Stimulated activated CD8-positive, alpha-beta memory T cell treated with anti-CD3 and anti-CD28 coated beads, Interleukin-2, amount 100 ng/mL, for 48 hours (primary cell): ENCODE data around the gene EPHB3.
A peak's percentile ranks its signal among the peaks of the same experiment; 100 is the strongest.

Experiments used
- DNase-seq, 2 donors: peaks; one replicate each; pipeline ENCODE4 v3.0.0-alpha.2; 2020; ENCODE audit warnings: low read depth in 2 of 2

The EPHB3 gene

DNA sequence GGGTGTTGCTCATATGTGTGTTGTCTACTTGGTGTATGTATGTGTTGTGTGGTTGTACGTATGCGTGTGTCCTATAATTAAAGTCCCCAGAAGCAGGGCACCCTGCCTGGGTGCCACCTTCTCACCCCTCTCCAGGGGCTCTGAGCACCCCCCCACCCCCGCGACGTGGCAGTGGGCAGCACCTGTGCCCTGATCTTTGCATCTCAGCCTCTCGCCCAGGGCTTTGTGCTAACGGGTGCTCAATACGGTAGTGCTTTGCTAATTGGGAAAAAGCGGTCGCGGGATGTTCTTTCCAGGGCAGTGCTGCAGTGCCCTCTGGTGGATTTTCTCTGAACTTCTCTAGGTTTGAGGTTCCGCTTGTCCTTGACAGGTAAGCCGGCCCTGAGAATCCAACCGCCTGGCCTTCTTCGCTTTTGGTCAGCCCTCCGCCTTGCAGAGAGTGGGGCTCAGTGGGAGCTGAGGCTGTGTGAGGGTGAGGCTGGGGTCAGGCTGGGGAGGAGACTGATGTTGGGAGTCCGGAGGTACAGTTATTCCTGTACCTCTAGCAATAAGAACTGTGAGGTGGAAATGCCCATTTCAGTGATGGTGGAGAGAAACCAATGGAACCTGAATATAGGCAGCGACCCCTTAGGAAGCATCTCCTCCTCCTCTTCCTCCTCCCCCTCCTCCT is 17.6 kb upstream of the EPHB3 start:
- DNase-seq: peak; percentile 39 to 61

- DNase-seq: no peak
Measured at GRCh38 chr3:184544513-184544861, 17.1 kb upstream of the EPHB3 start.

- DNase-seq: no peak
Measured at GRCh38 chr3:184545769-184546168, 15.8 kb upstream of the EPHB3 start.

DNA sequence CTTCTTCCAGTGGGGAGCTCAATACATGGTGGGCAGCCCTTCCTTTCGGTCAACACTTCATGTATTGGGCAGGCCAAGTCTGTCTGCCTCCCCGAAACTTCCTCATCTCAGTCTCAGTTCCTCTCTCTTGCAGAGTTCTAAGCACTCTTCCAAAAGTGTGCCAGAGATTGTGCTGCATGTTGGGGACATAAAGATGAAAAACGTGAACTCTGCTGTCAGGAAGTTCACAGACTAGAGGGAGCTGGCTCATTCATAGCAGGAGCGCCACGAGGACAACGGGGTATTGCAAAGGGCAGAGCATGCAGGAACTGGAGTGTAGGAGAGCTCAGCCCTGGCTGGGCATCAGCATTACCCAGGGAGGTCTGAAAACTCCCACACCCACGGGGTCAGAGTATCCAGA is 15.3 kb upstream of the EPHB3 start:
- no peak for DNase-seq

GRCh38 chr3:184549796-184550577 is 11.6 kb upstream of the EPHB3 start:
- no peak for DNase-seq

GRCh38 chr3:184551103-184551502 is 10.5 kb upstream of the EPHB3 start:
- no peak for DNase-seq

- DNase-seq: no peak
Measured at GRCh38 chr3:184551614-184552256, 9.8 kb upstream of the EPHB3 start.

GRCh38 chr3:184552296-184552695 is 9.3 kb upstream of the EPHB3 start:
- no peak for DNase-seq

- DNase-seq: no peak
Measured at GRCh38 chr3:184552863-184553262, 8.7 kb upstream of the EPHB3 start.

DNA sequence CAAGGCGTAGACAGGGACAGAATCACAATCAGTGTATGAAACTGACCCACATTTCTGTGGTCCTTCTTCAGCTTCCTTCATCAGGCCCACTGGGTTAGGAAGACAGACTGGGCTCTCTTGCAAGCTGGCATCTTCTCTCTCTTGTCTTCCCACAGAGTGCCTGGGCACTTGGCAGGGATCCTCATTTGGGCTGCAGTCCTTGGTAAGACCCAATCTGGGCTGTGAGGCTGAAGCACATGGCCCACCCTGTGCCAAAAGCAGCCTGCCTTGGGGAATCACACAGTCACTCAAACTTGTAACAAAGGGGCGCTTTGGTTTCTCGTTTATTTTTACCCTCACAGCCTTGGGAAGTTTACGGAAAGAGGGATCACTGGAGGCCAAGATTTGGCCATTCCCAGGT is 8.2 kb upstream of the EPHB3 start:
- no peak for DNase-seq

GRCh38 chr3:184554461-184554860 is 7.1 kb upstream of the EPHB3 start:
- DNase-seq: no peak

- no peak for DNase-seq
Measured at GRCh38 chr3:184556582-184557347, 4.8 kb upstream of the EPHB3 start.

DNA sequence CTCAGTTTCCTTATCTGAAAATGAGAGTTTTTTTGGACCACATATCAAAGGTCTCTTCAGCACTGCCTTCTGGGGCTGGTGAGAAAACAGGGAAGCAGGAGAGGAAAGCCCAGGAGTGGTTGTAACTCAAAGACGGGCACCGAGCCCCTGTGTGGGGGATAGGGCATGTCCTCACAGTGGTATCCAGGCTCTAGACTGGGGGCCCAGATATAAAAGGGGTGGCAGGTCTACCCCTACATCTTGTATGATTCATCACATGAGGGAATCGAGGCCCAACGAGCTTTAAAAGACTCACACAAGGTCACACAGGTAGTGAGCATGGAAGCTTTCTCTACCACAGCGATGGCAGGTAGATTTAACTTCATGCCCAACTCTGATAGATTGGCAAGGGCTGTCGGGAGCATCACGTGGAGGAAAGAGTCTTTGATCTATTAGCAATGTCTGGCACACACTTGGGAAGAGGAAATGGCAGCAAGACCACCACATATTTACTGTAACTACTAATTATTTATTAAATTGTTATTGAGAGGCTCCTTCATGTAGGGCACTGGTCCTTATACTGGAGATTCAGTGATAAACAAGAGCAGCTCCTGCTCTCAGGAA is 4.1 kb upstream of the EPHB3 start:
- DNase-seq: no peak

GRCh38 chr3:184558726-184559125 is 2.9 kb upstream of the EPHB3 start:
- DNase-seq: no peak

GRCh38 chr3:184559336-184559735 is 2.2 kb upstream of the EPHB3 start:
- DNase-seq: no peak

DNA sequence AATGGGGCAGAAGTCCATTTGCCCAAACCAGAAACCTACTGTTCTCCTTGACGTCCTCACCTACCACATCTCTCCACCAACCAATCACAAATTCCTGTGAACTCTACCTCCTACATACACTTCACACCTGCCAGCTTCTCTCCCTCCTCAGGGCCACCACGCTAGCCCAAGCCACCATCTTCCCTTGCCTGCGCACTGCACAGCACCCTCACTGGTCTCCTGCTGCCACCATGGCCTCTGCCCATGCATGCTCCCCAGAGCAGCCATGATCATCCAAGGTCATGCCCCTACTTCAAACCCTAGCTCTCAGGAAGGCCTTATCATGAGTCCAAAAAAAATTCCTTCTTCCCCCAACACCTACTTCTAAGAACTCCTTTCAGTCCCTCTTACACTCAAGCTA is 1.1 kb upstream of the EPHB3 start:
- no peak for DNase-seq

GRCh38 chr3:184561913-184562877 is 610 bp downstream of the EPHB3 start:
- DNase-seq: no peak

DNA sequence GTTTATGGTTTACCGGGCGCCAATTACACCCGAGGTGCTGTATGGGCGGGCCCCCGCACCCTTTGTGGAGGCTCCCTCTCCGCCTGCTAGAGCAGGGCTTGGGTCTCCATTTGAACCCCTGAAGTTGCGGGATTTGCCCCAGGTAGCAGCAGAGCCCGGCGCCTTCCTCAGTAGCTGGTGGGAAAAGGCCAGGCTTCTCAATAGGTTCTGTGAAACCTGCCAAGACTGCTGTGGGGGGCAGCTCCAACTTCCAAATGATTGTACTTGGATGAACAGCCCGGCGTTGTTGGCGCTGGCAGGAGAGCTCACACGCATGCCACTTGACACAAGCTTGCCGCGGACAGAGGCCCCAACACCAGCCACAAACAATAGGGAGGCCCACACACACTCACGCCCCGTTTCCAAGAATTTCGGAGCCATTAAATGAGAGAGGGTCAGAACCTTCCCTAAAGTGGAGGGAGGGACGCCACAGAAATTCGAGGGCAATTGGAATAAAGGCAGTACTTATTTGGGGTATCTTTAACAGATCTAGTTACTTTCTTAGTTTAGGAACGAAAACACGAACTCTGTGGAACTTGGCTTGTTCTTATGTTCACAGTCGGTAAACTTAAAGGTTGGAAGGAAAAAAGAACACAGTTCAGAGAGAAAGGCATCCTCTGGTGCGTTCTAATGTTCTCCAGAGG is 1.4 kb downstream of the EPHB3 start:
- no peak for DNase-seq

DNA sequence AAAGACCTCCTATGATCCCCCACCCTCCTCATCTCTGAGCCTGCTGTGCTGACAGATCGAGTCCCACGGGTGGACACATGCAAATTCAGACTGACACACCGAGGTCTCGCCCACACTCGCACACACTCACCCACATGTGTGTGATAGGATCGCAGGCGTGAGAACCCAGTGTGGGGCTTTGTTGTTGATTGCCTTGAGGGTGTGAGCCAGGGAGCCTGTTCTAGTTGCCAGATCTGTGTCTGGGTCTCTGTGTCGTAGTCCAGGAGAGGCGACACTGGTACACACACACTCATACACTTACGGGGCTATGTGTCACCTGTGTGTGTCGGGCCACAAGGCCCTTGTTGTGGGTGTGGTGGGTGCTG is 2.0 kb downstream of the EPHB3 start:
- no peak for DNase-seq
